ENCODE results near the gene CEP20.

The CEP20 gene

GRCh38 chr16:15913046-15913698 lies 24.8 kb upstream of the CEP20 start:
- no peaks in the 10 kb centered on the region for H3K27me3 ChIP-seq (ENCODE audit: insufficient read depth, low read length)

GRCh38 chr16:15911198-15911597 lies 22.8 kb upstream of the CEP20 start:
- no peak overlapping the region for H3K4me3 ChIP-seq (ENCODE audit: low read length)
- no peaks in the 10 kb centered on the region for H3K4me1 ChIP-seq (ENCODE audit: insufficient read depth, low read length)
- H3K36me3 ChIP-seq (ENCODE audit: insufficient read depth, low read length): no peaks in the 10 kb centered on the region
- no peak overlapping the region for H2AFZ ChIP-seq (ENCODE audit: low read depth, low read length)
- no peaks in the 10 kb centered on the region for H3K9me3 ChIP-seq (ENCODE audit: low read length)
- no peaks in the 10 kb centered on the region for H3K27me3 ChIP-seq (ENCODE audit: insufficient read depth, low read length)

More at GRCh38 chr16:15913046-15913698, 24.8 kb upstream of the CEP20 start:
- Histone ChIP-seq H3K9me3 (ENCODE audit: low read length) (no peaks in the 10 kb centered on the region), H3K4me3 (ENCODE audit: low read length) (no peak overlapping the region), H3K36me3 (ENCODE audit: insufficient read depth, low read length) (no peaks in the 10 kb centered on the region), H2AFZ (ENCODE audit: low read depth, low read length) (no peak overlapping the region), H3K4me1 (ENCODE audit: insufficient read depth, low read length) (no peaks in the 10 kb centered on the region)

- Histone ChIP-seq H3K27me3 (ENCODE audit: insufficient read depth, low read length) (no peaks in the 10 kb centered on the region), H3K36me3 (ENCODE audit: insufficient read depth, low read length) (no peaks in the 10 kb centered on the region), H2AFZ (ENCODE audit: low read depth, low read length) (no peak overlapping the region), H3K4me1 (ENCODE audit: insufficient read depth, low read length) (no peaks in the 10 kb centered on the region), H3K4me3 (ENCODE audit: low read length) (no peak overlapping the region), H3K9me3 (ENCODE audit: low read length) (no peaks in the 10 kb centered on the region)
Observed at GRCh38 chr16:15907863-15908478, 19.6 kb upstream of the CEP20 start.

- no peaks in the 10 kb centered on the region for H3K9me3 ChIP-seq (ENCODE audit: low read length)
- no peaks in the 10 kb centered on the region for H3K36me3 ChIP-seq (ENCODE audit: insufficient read depth, low read length)
- H2AFZ ChIP-seq (ENCODE audit: low read depth, low read length): no peak overlapping the region
- H3K4me1 ChIP-seq (ENCODE audit: insufficient read depth, low read length): no peaks in the 10 kb centered on the region
- H3K27me3 ChIP-seq (ENCODE audit: insufficient read depth, low read length): no peaks in the 10 kb centered on the region
- no peak overlapping the region for H3K4me3 ChIP-seq (ENCODE audit: low read length)
Observed at GRCh38 chr16:15906439-15906838, 18.0 kb upstream of the CEP20 start.

- no peaks in the 10 kb centered on the region for H3K4me1 ChIP-seq (ENCODE audit: insufficient read depth, low read length)
- H3K4me3 ChIP-seq (ENCODE audit: low read length): no peak overlapping the region
- H2AFZ ChIP-seq (ENCODE audit: low read depth, low read length): no peak overlapping the region
- H3K27me3 ChIP-seq (ENCODE audit: insufficient read depth, low read length): no peaks in the 10 kb centered on the region
- H3K36me3 ChIP-seq (ENCODE audit: insufficient read depth, low read length): no peaks in the 10 kb centered on the region
- H3K9me3 ChIP-seq (ENCODE audit: low read length): no peaks in the 10 kb centered on the region
Observed at GRCh38 chr16:15903960-15904359, 15.6 kb upstream of the CEP20 start.

- Histone ChIP-seq H3K4me3 (ENCODE audit: low read length) (no peak overlapping the region), H3K4me1 (ENCODE audit: insufficient read depth, low read length) (no peaks in the 10 kb centered on the region), H3K9me3 (ENCODE audit: low read length) (no peaks in the 10 kb centered on the region)
Observed at GRCh38 chr16:15900901-15901500, 12.6 kb upstream of the CEP20 start.

GRCh38 chr16:15900357-15900756 lies 12.0 kb upstream of the CEP20 start:
- Histone ChIP-seq H3K4me1 (ENCODE audit: insufficient read depth, low read length) (no peaks in the 10 kb centered on the region), H3K4me3 (ENCODE audit: low read length) (no peak overlapping the region), H3K36me3 (ENCODE audit: insufficient read depth, low read length) (no peaks in the 10 kb centered on the region), H2AFZ (ENCODE audit: low read depth, low read length) (no peak overlapping the region), H3K9me3 (ENCODE audit: low read length) (no peaks in the 10 kb centered on the region), H3K27me3 (ENCODE audit: insufficient read depth, low read length) (no peaks in the 10 kb centered on the region)

More at GRCh38 chr16:15900901-15901500, 12.6 kb upstream of the CEP20 start:
- H3K36me3 ChIP-seq (ENCODE audit: insufficient read depth, low read length): no peaks in the 10 kb centered on the region
- no peak overlapping the region for H2AFZ ChIP-seq (ENCODE audit: low read depth, low read length)
- no peaks in the 10 kb centered on the region for H3K27me3 ChIP-seq (ENCODE audit: insufficient read depth, low read length)

GRCh38 chr16:15899538-15900100 lies 11.2 kb upstream of the CEP20 start:
- Histone ChIP-seq H3K27me3 (ENCODE audit: insufficient read depth, low read length) (no peaks in the 10 kb centered on the region), H3K9me3 (ENCODE audit: low read length) (no peaks in the 10 kb centered on the region), H3K36me3 (ENCODE audit: insufficient read depth, low read length) (no peaks in the 10 kb centered on the region), H3K4me3 (ENCODE audit: low read length) (no peak overlapping the region), H2AFZ (ENCODE audit: low read depth, low read length) (no peak overlapping the region), H3K4me1 (ENCODE audit: insufficient read depth, low read length) (no peaks in the 10 kb centered on the region)

GRCh38 chr16:15898654-15899053 lies 10.3 kb upstream of the CEP20 start:
- Histone ChIP-seq H3K36me3 (ENCODE audit: insufficient read depth, low read length) (no peaks in the 10 kb centered on the region), H3K4me3 (ENCODE audit: low read length) (no peak overlapping the region), H2AFZ (ENCODE audit: low read depth, low read length) (no peak overlapping the region), H3K27me3 (ENCODE audit: insufficient read depth, low read length) (no peaks in the 10 kb centered on the region), H3K9me3 (ENCODE audit: low read length) (no peaks in the 10 kb centered on the region), H3K4me1 (ENCODE audit: insufficient read depth, low read length) (no peaks in the 10 kb centered on the region)

GRCh38 chr16:15897834-15898254 lies 9.4 kb upstream of the CEP20 start:
- H2AFZ ChIP-seq (ENCODE audit: low read depth, low read length): no peak overlapping the region
- no peaks in the 10 kb centered on the region for H3K4me1 ChIP-seq (ENCODE audit: insufficient read depth, low read length)
- H3K27me3 ChIP-seq (ENCODE audit: insufficient read depth, low read length): no peaks in the 10 kb centered on the region
- no peak overlapping the region for H3K4me3 ChIP-seq (ENCODE audit: low read length)
- H3K36me3 ChIP-seq (ENCODE audit: insufficient read depth, low read length): no peaks in the 10 kb centered on the region
- H3K9me3 ChIP-seq (ENCODE audit: low read length): no peaks in the 10 kb centered on the region

- H3K4me1 ChIP-seq (ENCODE audit: insufficient read depth, low read length): no peaks in the 10 kb centered on the region
- H2AFZ ChIP-seq (ENCODE audit: low read depth, low read length): no peak overlapping the region
- no peaks in the 10 kb centered on the region for H3K9me3 ChIP-seq (ENCODE audit: low read length)
- no peaks in the 10 kb centered on the region for H3K36me3 ChIP-seq (ENCODE audit: insufficient read depth, low read length)
- H3K4me3 ChIP-seq (ENCODE audit: low read length): no peak overlapping the region
- H3K27me3 ChIP-seq (ENCODE audit: insufficient read depth, low read length): peaks cover under 1% of the 10 kb centered on the region
Observed at GRCh38 chr16:15897121-15897780, 8.8 kb upstream of the CEP20 start.

- Histone ChIP-seq H3K4me1 (ENCODE audit: insufficient read depth, low read length) (no peaks in the 10 kb centered on the region), H3K9me3 (ENCODE audit: low read length) (no peaks in the 10 kb centered on the region), H3K4me3 (ENCODE audit: low read length) (no peak overlapping the region), H3K27me3 (ENCODE audit: insufficient read depth, low read length) (peaks cover 3% of the 10 kb centered on the region), H2AFZ (ENCODE audit: low read depth, low read length) (no peak overlapping the region), H3K36me3 (ENCODE audit: insufficient read depth, low read length) (no peaks in the 10 kb centered on the region)
Observed at GRCh38 chr16:15894571-15895374, 6.4 kb upstream of the CEP20 start.
